GM18870 (cell line): ENCODE results near the gene ZBTB42.

ENCODE experiments used
- ATAC-seq: cut with Tn5 transposase; IDR thresholded peaks from one replicate; pipeline ENCODE4 v1.9.1; 2021; ENCODE audit warnings: moderate library complexity; ENCODE audit not compliant: unreplicated experiment

ZBTB42 gene

GRCh38 chr14:104782086-104782807, 18.7 kb upstream of the ZBTB42 start:
- ATAC-seq, result no peak

GRCh38 chr14:104782808-104783139, 18.1 kb upstream of the ZBTB42 start:
- ATAC-seq, result no peak

- ATAC-seq, result no peak
These were observed 17.2 kb upstream of the ZBTB42 start for GRCh38 chr14:104783484-104784217.

- ATAC-seq, result no peak
These were observed 16.7 kb upstream of the ZBTB42 start for GRCh38 chr14:104784218-104784568.

- ATAC-seq, result no peak
These were observed 15.8 kb upstream of the ZBTB42 start for GRCh38 chr14:104784846-104785707.

- ATAC-seq, result no peak
These were observed 15.2 kb upstream of the ZBTB42 start for GRCh38 chr14:104785708-104786080.

GRCh38 chr14:104786091-104786586, 14.8 kb upstream of the ZBTB42 start:
- ATAC-seq, result no peak

- no peak for ATAC-seq
These were observed 13.9 kb upstream of the ZBTB42 start for GRCh38 chr14:104786726-104787675.

GRCh38 chr14:104787736-104788135, 13.2 kb upstream of the ZBTB42 start:
- no peak for ATAC-seq

- ATAC-seq, result no peak
These were observed 12.6 kb upstream of the ZBTB42 start for GRCh38 chr14:104788161-104788818.

GRCh38 chr14:104788873-104789663, 11.8 kb upstream of the ZBTB42 start:
- ATAC-seq, result no peak

- no peak for ATAC-seq
These were observed 10.9 kb upstream of the ZBTB42 start for GRCh38 chr14:104789752-104790743.

GRCh38 chr14:104791425-104791824, 9.5 kb upstream of the ZBTB42 start:
- ATAC-seq, result no peak

- no peak for ATAC-seq
These were observed 8.6 kb upstream of the ZBTB42 start for GRCh38 chr14:104792101-104792884.

- no peak for ATAC-seq
These were observed 7.8 kb upstream of the ZBTB42 start for GRCh38 chr14:104792945-104793702.

GRCh38 chr14:104793703-104793959, 7.3 kb upstream of the ZBTB42 start:
- no peak for ATAC-seq

GRCh38 chr14:104794099-104794498, 6.8 kb upstream of the ZBTB42 start:
- no peak for ATAC-seq
